Caco-2 (cell line): ENCODE measurements around the gene MAPKAP1. TPM values are rescaled to one million over a fixed set of nuclear protein-coding genes. Genes with fewer than 3 reads are reported as not detected.

ENCODE experiments used
- BruUV-seq: library from RNA; stranded (reverse); fragments of 400-500 nt; replicated peaks from 2 replicates; lab custom pipeline; 2021; lab: Mats Ljungman, UMichigan
- CTCF ChIA-PET: fragments of 300-600 bp; sonication (Branson Sonifier 250); formaldehyde crosslinking; loops from one replicate; lab custom pipeline; 2022; ENCODE audit warnings: antibody characterized with exemption; lab: Charles Lee
- POLR2A ChIA-PET: fragments of 300-600 bp; sonication (Branson Sonifier 250); formaldehyde crosslinking; loops from one replicate; lab custom pipeline; 2022; ENCODE audit warnings: antibody characterized with exemption; lab: Charles Lee
- DNase-seq, 2 experiments: peaks; one replicate each; pipeline versions ENCODE4 v3.0.0 to v3.0.0-alpha.2; 2020 to 2022
- H3K27me3 ChIP-seq: replicated peaks from 2 replicates; pipeline ENCODE4 v1.6.0; 2011; ENCODE audit warnings: low read length; ENCODE audit not compliant: control insufficient read depth, insufficient read depth
- H3K36me3 ChIP-seq: 2 replicates; pipeline ENCODE4 v1.5.1; 2011; ENCODE audit warnings: low read length; ENCODE audit not compliant: control insufficient read depth, insufficient read depth
- H3K4me1 ChIP-seq: fragments of 250-450 bp; sonication (Bioruptor Pico); 2 replicates; pipeline ENCODE4 v1.5.1; 2020; ENCODE audit warnings: mild to moderate bottlenecking
- H3K4me3 ChIP-seq: 2 replicates; pipeline ENCODE4 v1.5.1; 2011; ENCODE audit warnings: low read depth, mild to moderate bottlenecking, control low read depth, low read length
- H3K9me3 ChIP-seq: fragments of 250-450 bp; sonication (Bioruptor Pico); 2 replicates; pipeline ENCODE4 v1.5.1; 2020; ENCODE audit warnings: mild to moderate bottlenecking, moderate library complexity
- H3K27ac Mint-ChIP-seq: one replicate; pipeline ENCODE4 v1.8.0; 2022; ENCODE audit warnings: mixed read lengths; ENCODE audit not compliant: unreplicated experiment
- H3K27me3 Mint-ChIP-seq: one replicate; pipeline ENCODE4 v1.8.0; 2022; ENCODE audit warnings: mixed read lengths; ENCODE audit not compliant: insufficient read depth, unreplicated experiment
- H3K36me3 Mint-ChIP-seq: one replicate; pipeline ENCODE4 v1.8.0; 2022; ENCODE audit warnings: mild to moderate bottlenecking, mixed read lengths; ENCODE audit not compliant: insufficient read depth, unreplicated experiment
- H3K4me1 Mint-ChIP-seq: one replicate; pipeline ENCODE4 v1.8.0; 2022; ENCODE audit warnings: low read depth, mixed read lengths; ENCODE audit not compliant: unreplicated experiment
- H3K4me3 Mint-ChIP-seq: one replicate; pipeline ENCODE4 v1.8.0; 2022; ENCODE audit warnings: mild to moderate bottlenecking, moderate library complexity, mixed read lengths; ENCODE audit not compliant: unreplicated experiment
- H3K9me3 Mint-ChIP-seq: one replicate; pipeline ENCODE4 v1.8.0; 2022; ENCODE audit warnings: mixed read lengths; ENCODE audit not compliant: unreplicated experiment
- CTCF ChIP-seq, 2 experiments: fragments of 200-600 bp in 1 of 2; IDR thresholded peaks; 1 replicate in 1 of 2; 2 replicates in 1 of 2; pipeline versions ENCODE4 v1.5.1 to v1.8.0; 2011 to 2022; ENCODE audit warnings: antibody characterized with exemption in 1 of 2, control low read depth in 1 of 2, inconsistent platforms in 1 of 2, low read depth in 1 of 2, low read length in 1 of 2, mild to moderate bottlenecking in 1 of 2, moderate library complexity in 1 of 2; ENCODE audit not compliant: insufficient read depth in 1 of 2, severe bottlenecking in 1 of 2, unreplicated experiment in 1 of 2
- intact Hi-C: fragments of 100-400 bp; cut with micrococcal nuclease; formaldehyde crosslinking; loops from one replicate; pipeline ENCODE4 v1.10.0; 2022; ENCODE audit not compliant: unreplicated experiment
- total RNA-seq: library from RNA; stranded (reverse); gene quantifications from 2 replicates; pipeline ENCODE4 v1.2.3, GENCODE V29; 2022

MAPKAP1 gene
- total RNA-seq, 1 experiment from 2014 or later, result 70.0 TPM

- H3K36me3 ChIP-seq, result no peaks in the 10 kb centered on the region
- H3K9me3 ChIP-seq, result no peaks in the 10 kb centered on the region
- no peaks in the 10 kb centered on the region for H3K4me1 ChIP-seq
- peak; percentile 79 to 82 for TF ChIP-seq CTCF (IDR thresholded peaks at IDR 0.05; ENCODE audit: insufficient read depth in 1 of 2, low read depth in 1 of 2, low read length in 1 of 2, severe bottlenecking in 1 of 2, unreplicated experiment in 1 of 2)
- H3K9me3 Mint-ChIP-seq, result no peaks in the 10 kb centered on the region
- no peaks in the 10 kb centered on the region for H3K4me1 Mint-ChIP-seq
- BruUV-seq, result no TSS peak
- H3K27me3 ChIP-seq, result no peaks in the 10 kb centered on the region
- no peak overlapping the region for H3K4me3 Mint-ChIP-seq
- ChIA-PET POLR2A (interaction anchor here (1.2 kb wide), 1 partner anchor 148 kb away, joined by 3 read pairs; the partner anchor contains the start of gene MAPKAP1), CTCF (interaction anchor here (0.6 to 1.2 kb wide), 14 partner anchors 15 to 820 kb away, joined by 3 to 7 read pairs (median 4); no protein-coding TSS in a partner anchor)
- intact Hi-C loops, result loop anchor here (1.0 to 5.0 kb wide), 2 partner anchors 73 to 934 kb away; no protein-coding TSS in a partner anchor
- H3K4me3 ChIP-seq, result no peak overlapping the region
- no peak overlapping the region for H3K27ac Mint-ChIP-seq
- peak; percentile 72 to 79 for DNase-seq
- peaks cover 8% of the 10 kb centered on the region for H3K36me3 Mint-ChIP-seq
- H3K27me3 Mint-ChIP-seq, result no peaks in the 10 kb centered on the region
These were observed 148.4 kb downstream of the MAPKAP1 start for GRCh38 chr9:125558453-125559092.

DNA sequence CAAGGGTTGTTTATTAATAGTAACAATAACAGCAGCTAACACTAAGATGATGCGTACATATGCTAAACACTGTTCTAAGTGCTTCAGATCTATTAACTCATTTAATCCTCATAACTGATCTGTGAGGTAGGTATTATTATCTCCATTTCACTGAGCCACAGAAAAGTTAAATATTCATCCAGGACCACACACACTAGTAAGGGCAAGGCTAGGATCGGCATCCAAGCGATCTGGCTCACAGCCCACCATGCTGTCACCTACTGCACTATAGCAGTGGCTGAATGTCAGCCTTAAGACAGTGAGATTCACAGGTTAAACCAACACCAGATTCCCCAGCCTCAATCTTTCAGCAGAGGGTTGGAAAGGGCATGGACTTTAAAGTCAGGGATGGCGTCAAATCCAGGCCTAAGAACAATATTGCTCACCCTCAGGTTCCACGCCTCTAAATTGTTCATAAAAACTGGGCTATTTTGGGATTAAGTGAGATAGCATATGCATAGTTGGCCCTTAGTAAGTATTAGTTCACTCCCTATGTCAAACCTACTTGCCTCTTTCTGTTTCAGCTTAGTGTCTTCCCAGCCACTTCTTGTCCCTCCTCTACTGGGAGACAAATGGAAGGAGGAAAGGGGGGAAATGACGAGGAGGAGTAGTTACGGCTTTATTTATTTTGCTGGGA is 150.8 kb downstream of the MAPKAP1 start:
- POLR2A ChIA-PET, result no interaction called here
- intact Hi-C loops, result loop anchor here (5.0 kb wide), 1 partner anchor 936 kb away; no protein-coding TSS in a partner anchor
- Histone ChIP-seq H3K36me3 (no peaks in the 10 kb centered on the region), H3K4me3 (no peak overlapping the region), H3K4me1 (no peaks in the 10 kb centered on the region), H3K9me3 (no peaks in the 10 kb centered on the region), H3K27me3 (no peaks in the 10 kb centered on the region)
- no peak overlapping the region for H3K27ac Mint-ChIP-seq
- no peak for DNase-seq
- peaks cover 8% of the 10 kb centered on the region for H3K36me3 Mint-ChIP-seq
- H3K9me3 Mint-ChIP-seq, result no peaks in the 10 kb centered on the region
- no peaks in the 10 kb centered on the region for H3K27me3 Mint-ChIP-seq
- no TSS peak for BruUV-seq
- CTCF ChIA-PET, result no interaction called here
- no peak overlapping the region for H3K4me3 Mint-ChIP-seq
- H3K4me1 Mint-ChIP-seq, result no peaks in the 10 kb centered on the region
- no peak for TF ChIP-seq CTCF (IDR thresholded peaks at IDR 0.05; ENCODE audit: insufficient read depth in 1 of 2, low read depth in 1 of 2, low read length in 1 of 2, severe bottlenecking in 1 of 2, unreplicated experiment in 1 of 2)

DNA sequence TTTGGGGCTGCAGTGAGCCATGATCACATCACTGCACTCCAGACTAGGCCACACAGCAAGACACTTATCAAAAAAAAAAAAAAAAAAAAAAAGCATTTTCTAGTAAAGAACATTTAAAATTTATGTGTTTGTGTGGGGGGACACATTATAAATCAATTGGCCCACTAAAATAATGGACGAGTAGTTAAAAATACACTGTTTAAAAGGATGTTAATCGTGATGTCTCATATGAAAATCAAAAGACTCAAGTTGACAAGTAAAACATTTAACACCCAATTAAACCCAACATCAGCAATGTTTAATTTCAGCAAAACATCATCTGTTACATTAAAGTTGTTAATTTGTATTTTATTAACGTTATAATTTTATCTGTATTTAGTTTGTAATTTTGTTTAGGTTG is 152.3 kb downstream of the MAPKAP1 start:
- H3K9me3 ChIP-seq, result no peaks in the 10 kb centered on the region
- H3K27me3 ChIP-seq, result no peaks in the 10 kb centered on the region
- ChIA-PET CTCF (no interaction called here), POLR2A (no interaction called here)
- Mint-ChIP-seq H3K4me1 (no peaks in the 10 kb centered on the region), H3K27ac (no peak overlapping the region), H3K36me3 (peaks cover 8% of the 10 kb centered on the region), H3K4me3 (no peak overlapping the region), H3K27me3 (no peaks in the 10 kb centered on the region), H3K9me3 (no peaks in the 10 kb centered on the region)
- no peaks in the 10 kb centered on the region for H3K4me1 ChIP-seq
- H3K4me3 ChIP-seq, result no peak overlapping the region
- no peak for DNase-seq
- no peak for TF ChIP-seq CTCF (IDR thresholded peaks at IDR 0.05; ENCODE audit: insufficient read depth in 1 of 2, low read depth in 1 of 2, low read length in 1 of 2, severe bottlenecking in 1 of 2, unreplicated experiment in 1 of 2)
- intact Hi-C loops, result loop anchor here (5.0 kb wide), 1 partner anchor 938 kb away; no protein-coding TSS in a partner anchor
- no peaks in the 10 kb centered on the region for H3K36me3 ChIP-seq
- no TSS peak for BruUV-seq
